ENCODE results near the gene STX19. TPM values are rescaled to one million over a fixed set of nuclear protein-coding genes. Genes with fewer than 3 reads are reported as not detected.

The STX19 gene
- total RNA-seq, 1 donor from 2014 or later: not detected

GRCh38 chr3:94063496-94064119 lies 35.2 kb upstream of the STX19 start:
- intact Hi-C loops (cut with DNase I): loop anchor here (2.0 to 10.0 kb wide), 3 partner anchors 59 to 221 kb away; no protein-coding TSS in a partner anchor
- Histone ChIP-seq H3K27ac (peak overlapping the region; percentile 93), H3K4me1 (peaks cover 0 to 15% of the 10 kb centered on the region in 2 donors), H3K9me3 (no peaks in the 10 kb centered on the region), H3K27me3 (no peaks in the 10 kb centered on the region), H3K4me3 (peak overlapping the region; percentile 73 to 74), H3K36me3 (peaks cover 0 to 7% of the 10 kb centered on the region in 2 donors)
- DNase-seq (ENCODE audit: low spot score in 2 of 2): no peak
- no peak for TF ChIP-seq CTCF (IDR thresholded peaks at IDR 0.05)

GRCh38 chr3:94062513-94063404 lies 34.4 kb upstream of the STX19 start, which contains the start of the genes DHFR2 and NSUN3:
Gene DHFR2, minus strand, starts transcription at chr3:94062916. Its CDS starts 1,405 bp downstream, at chr3:94061511.
Gene NSUN3, plus strand, starts transcription at chr3:94063061. Its CDS starts 66 bp downstream, at chr3:94063127.
- intact Hi-C loops (cut with DNase I): loop anchor here (1.0 to 10.0 kb wide), 4 partner anchors 58 to 220 kb away; partner anchors contain the start of gene ARL13B
- no peaks in the 10 kb centered on the region for H3K27me3 ChIP-seq
- no peak for TF ChIP-seq CTCF (IDR thresholded peaks at IDR 0.05)
- peak within 1 kb of the TSS; percentile 93 for H3K27ac ChIP-seq
- DNase-seq (ENCODE audit: low spot score in 2 of 2): peak; percentile 81 to 97
- H3K4me3 ChIP-seq: peak within 1 kb of the TSS; percentile 73 to 74
- H3K4me1 ChIP-seq: peaks cover 0 to 15% of the 10 kb centered on the region in 2 donors
- no peaks in the 10 kb centered on the region for H3K9me3 ChIP-seq
- peaks cover 0 to 7% of the 10 kb centered on the region in 2 donors for H3K36me3 ChIP-seq

GRCh38 chr3:94061297-94061696 lies 32.9 kb upstream of the STX19 start:
- intact Hi-C loops (cut with DNase I): loop anchor here (5.0 to 10.0 kb wide), 2 partner anchors 156 to 219 kb away; no protein-coding TSS in a partner anchor

GRCh38 chr3:94050546-94050945 lies 22.1 kb upstream of the STX19 start:
- H3K27ac ChIP-seq: no peak overlapping the region
- DNase-seq (ENCODE audit: low spot score in 2 of 2): no peak
- TF ChIP-seq CTCF (IDR thresholded peaks at IDR 0.05): no peak
- H3K36me3 ChIP-seq: peaks cover 0 to 5% of the 10 kb centered on the region in 2 donors
- H3K4me1 ChIP-seq: no peaks in the 10 kb centered on the region
- H3K9me3 ChIP-seq: no peaks in the 10 kb centered on the region
- intact Hi-C loops (cut with DNase I): no loop called here
- H3K27me3 ChIP-seq: no peaks in the 10 kb centered on the region
- H3K4me3 ChIP-seq: no peak overlapping the region

More at GRCh38 chr3:94061297-94061696, 32.9 kb upstream of the STX19 start:
- TF ChIP-seq CTCF (IDR thresholded peaks at IDR 0.05): no peak
- DNase-seq (ENCODE audit: low spot score in 2 of 2): no peak
- no peaks in the 10 kb centered on the region for H3K27me3 ChIP-seq
- no peak overlapping the region for H3K27ac ChIP-seq
- H3K4me1 ChIP-seq: peaks cover 0 to 15% of the 10 kb centered on the region in 2 donors
- H3K36me3 ChIP-seq: no peaks in the 10 kb centered on the region
- no peak overlapping the region for H3K4me3 ChIP-seq
- H3K9me3 ChIP-seq: no peaks in the 10 kb centered on the region

GRCh38 chr3:94049267-94049666 lies 20.9 kb upstream of the STX19 start:
- no peaks in the 10 kb centered on the region for H3K4me1 ChIP-seq
- no peak for TF ChIP-seq CTCF (IDR thresholded peaks at IDR 0.05)
- intact Hi-C loops (cut with DNase I): no loop called here
- no peak overlapping the region for H3K27ac ChIP-seq
- H3K4me3 ChIP-seq: no peak overlapping the region
- no peaks in the 10 kb centered on the region for H3K9me3 ChIP-seq
- H3K27me3 ChIP-seq: no peaks in the 10 kb centered on the region
- DNase-seq (ENCODE audit: low spot score in 2 of 2): no peak
- peaks cover 6 to 10% of the 10 kb centered on the region in 2 donors for H3K36me3 ChIP-seq
